ENCODE data around the gene TSPAN33.
"Not testable (repeated sequence)": the region's sequence is repeated elsewhere in the genome, so short reads cannot be mapped to it uniquely, and the experiment has no call there.

The TSPAN33 gene

GRCh38 chr7:129210256-129210988 lies 65.9 kb downstream of the TSPAN33 start:
- peak; percentile 72 for DNase-seq

GRCh38 chr7:129210989-129211312 lies 66.4 kb downstream of the TSPAN33 start:
- DNase-seq, result no peak

GRCh38 chr7:129212126-129212525 lies 67.6 kb downstream of the TSPAN33 start:
- no peak for DNase-seq

GRCh38 chr7:129212596-129212995 lies 68.1 kb downstream of the TSPAN33 start:
- DNase-seq, result no peak

GRCh38 chr7:129213828-129214227 lies 69.3 kb downstream of the TSPAN33 start:
- no peak for DNase-seq

GRCh38 chr7:129215691-129216090 lies 71.2 kb downstream of the TSPAN33 start:
- not testable (repeated sequence) for DNase-seq

GRCh38 chr7:129216101-129216715 lies 71.7 kb downstream of the TSPAN33 start:
- DNase-seq, result not testable (repeated sequence)

- not testable (repeated sequence) for DNase-seq
Observed at GRCh38 chr7:129216821-129217416, 72.4 kb downstream of the TSPAN33 start.

GRCh38 chr7:129218514-129219062 lies 74.1 kb downstream of the TSPAN33 start:
- peak; percentile 79 for DNase-seq

- not testable (repeated sequence) for DNase-seq
Observed at GRCh38 chr7:129219166-129219565, 74.7 kb downstream of the TSPAN33 start.
